Fibroblast of gingiva (primary cell): Measurements from ENCODE around the gene EZH1.

Experiments
- DNase-seq: peaks from one replicate; pipeline ENCODE4 v3.0.0-alpha.2; 2011; ENCODE audit warnings: low read depth

EZH1 gene

GRCh38 chr17:42709561-42709960, 35.3 kb downstream of the EZH1 start:
- DNase-seq: no peak

GRCh38 chr17:42708588-42708987, 36.3 kb downstream of the EZH1 start:
- DNase-seq: no peak

GRCh38 chr17:42706732-42707131, 38.1 kb downstream of the EZH1 start:
- no peak for DNase-seq

GRCh38 chr17:42704837-42705494, 39.9 kb downstream of the EZH1 start:
- no peak for DNase-seq

GRCh38 chr17:42704490-42704836, 40.4 kb downstream of the EZH1 start:
- DNase-seq: no peak

- no peak for DNase-seq
These were observed 42.4 kb downstream of the EZH1 start for GRCh38 chr17:42702446-42702845.

GRCh38 chr17:42700586-42701289, 44.1 kb downstream of the EZH1 start:
- no peak for DNase-seq

- DNase-seq: no peak
These were observed 45.5 kb downstream of the EZH1 start for GRCh38 chr17:42699415-42699740.

- peak; percentile 53 for DNase-seq
These were observed 46.0 kb downstream of the EZH1 start for GRCh38 chr17:42698736-42699414.

- no peak for DNase-seq
These were observed 47.6 kb downstream of the EZH1 start for GRCh38 chr17:42697108-42697811.

GRCh38 chr17:42695500-42695899, 49.3 kb downstream of the EZH1 start:
- no peak for DNase-seq

GRCh38 chr17:42694524-42694923, 50.3 kb downstream of the EZH1 start:
- no peak for DNase-seq

- DNase-seq: no peak
These were observed 52.4 kb downstream of the EZH1 start for GRCh38 chr17:42692489-42692888.

- DNase-seq: no peak
These were observed 53.8 kb downstream of the EZH1 start for GRCh38 chr17:42691021-42691545.

GRCh38 chr17:42690596-42690995, 54.2 kb downstream of the EZH1 start:
- DNase-seq: no peak

- no peak for DNase-seq
These were observed 57.0 kb downstream of the EZH1 start for GRCh38 chr17:42687707-42688320.

GRCh38 chr17:42686520-42687128, 58.2 kb downstream of the EZH1 start:
- DNase-seq: no peak

GRCh38 chr17:42685831-42686230, 59.0 kb downstream of the EZH1 start:
- no peak for DNase-seq

- no peak for DNase-seq
These were observed 59.8 kb downstream of the EZH1 start for GRCh38 chr17:42684929-42685556.

GRCh38 chr17:42683407-42684034, 61.3 kb downstream of the EZH1 start:
- no peak for DNase-seq
